NCI-H1092 (cell line): Measurements from ENCODE around the gene POU2F3.
A peak's percentile ranks its signal among the peaks of the same experiment; 100 is the strongest.

ENCODE experiments used
- DNase-seq: peaks from one replicate; lab custom pipeline; 2025; lab: John Stamatoyannopoulos, UW

The POU2F3 gene

GRCh38 chr11:120285256-120285655 lies 45.3 kb downstream of the POU2F3 start:
- no peak for DNase-seq

DNA sequence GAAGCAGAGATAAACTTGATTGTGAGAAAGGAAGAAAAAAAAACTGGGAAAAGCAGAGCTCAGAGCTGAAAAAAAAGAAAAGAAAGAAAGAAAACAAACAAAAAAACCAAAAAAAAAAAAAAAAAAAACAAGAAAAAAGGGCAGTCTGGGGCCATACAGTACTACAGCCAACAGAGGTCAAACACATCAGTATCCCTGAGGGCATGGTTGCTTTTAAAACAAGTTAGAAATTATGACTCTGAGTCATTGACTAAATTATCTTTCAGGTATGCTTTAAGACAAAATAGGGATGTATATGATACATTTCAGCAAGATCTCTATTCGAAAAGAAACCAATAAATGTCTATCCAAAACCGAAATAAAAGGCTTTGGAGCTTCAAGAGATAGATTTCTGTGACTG lies 48.1 kb downstream of the POU2F3 start:
- no peak for DNase-seq

DNA sequence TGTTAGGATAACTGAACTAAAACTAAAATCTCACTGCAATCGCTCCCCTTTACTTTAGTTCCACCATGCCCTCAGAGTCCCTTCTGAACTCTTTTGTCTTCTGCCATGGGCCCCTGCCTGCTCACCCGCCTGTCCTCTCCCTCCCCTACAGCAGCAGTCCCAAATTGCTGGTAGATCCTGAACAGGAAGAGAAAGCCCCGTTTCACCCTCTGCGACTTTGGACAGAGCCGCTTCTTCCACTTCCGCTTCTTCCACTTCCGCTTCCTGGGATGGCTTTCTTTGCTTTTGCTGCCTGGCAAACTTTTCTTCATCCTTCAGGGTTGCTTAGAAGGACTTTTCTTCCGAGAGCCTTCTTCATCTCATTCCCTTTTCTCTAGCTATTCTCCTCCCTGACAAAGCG lies 49.5 kb downstream of the POU2F3 start:
- DNase-seq = no peak

- no peak for DNase-seq
Measured at GRCh38 chr11:120290956-120291355, 51.0 kb downstream of the POU2F3 start.

GRCh38 chr11:120293038-120293800 lies 53.3 kb downstream of the POU2F3 start:
- no peak for DNase-seq

DNA sequence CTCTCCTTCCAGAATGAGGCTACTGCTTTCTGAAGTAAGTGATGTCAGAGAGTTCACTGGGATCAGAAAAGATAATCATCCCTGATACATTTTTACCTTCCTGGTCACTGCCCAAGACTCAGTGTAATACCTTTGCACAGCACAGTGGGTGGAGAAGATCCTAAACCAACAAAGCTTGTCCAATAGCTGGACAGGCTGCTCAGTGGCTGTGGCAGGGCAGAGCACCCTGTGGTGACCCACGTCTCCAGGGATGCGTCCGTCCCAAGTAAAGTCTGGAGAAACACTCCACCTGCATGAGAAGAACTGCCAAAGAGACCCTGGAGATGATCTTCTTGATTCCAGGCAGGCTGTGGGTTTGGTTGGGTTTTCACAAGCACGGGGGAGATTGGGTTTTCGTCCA lies 54.2 kb downstream of the POU2F3 start:
- DNase-seq = no peak

DNA sequence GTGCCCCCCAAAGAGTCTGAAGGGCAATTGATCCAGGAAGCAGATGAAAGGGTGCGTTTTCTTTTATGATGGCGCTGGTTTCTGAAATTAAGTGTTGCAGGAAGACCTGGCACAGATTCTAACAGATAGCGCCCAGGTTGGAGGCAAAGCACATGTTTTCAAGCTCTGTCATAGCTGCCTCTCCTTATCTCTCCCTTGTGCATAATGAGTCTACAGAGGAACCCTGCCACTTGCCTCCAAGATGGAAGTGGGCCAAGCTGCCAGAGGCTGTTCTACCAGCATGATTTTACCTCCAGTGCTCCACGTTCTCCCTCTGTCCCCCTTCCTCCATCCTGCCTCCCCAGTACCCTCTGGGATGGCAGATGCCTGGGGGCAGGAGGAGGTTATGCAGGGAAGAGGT lies 55.2 kb downstream of the POU2F3 start:
- no peak for DNase-seq

DNA sequence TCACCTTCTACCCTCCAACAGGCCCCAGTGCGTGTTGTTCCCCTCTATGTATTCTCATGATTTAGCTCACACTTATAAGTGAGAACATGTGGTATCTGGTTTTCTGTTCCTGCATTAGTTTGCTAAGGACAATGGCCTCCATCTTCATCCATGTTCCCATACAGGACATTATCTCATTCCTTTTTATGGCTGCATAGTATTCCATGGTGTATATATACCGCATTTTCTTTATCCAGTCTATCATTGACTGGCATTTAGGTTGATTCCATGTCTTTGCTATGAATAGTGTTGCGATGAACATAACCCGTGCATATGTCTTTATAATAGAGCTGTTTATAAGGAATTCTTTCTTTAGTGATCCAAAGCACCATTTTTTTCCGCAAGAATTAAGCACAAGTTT lies 56.6 kb downstream of the POU2F3 start:
- DNase-seq = no peak

DNA sequence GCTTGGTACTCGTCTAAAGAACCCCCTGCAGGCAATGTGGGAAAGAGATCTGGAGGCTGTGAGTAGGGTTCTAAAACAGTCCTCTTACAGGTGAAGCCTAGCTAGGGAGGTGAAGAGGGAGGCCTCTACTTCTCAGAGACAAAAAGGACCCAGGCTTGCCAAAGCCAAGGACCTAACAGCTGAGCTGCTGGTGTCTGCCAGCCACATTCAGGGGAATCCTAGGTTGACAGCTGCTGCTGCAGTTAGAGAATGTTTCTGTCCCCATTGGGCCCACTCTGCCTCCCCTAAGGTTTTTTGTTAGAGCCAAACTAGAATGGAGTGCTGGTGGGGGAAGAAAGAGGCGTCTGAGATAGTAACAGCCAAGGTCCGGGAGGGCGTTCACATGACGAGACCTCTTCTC lies 58.5 kb downstream of the POU2F3 start:
- DNase-seq = no peak

DNA sequence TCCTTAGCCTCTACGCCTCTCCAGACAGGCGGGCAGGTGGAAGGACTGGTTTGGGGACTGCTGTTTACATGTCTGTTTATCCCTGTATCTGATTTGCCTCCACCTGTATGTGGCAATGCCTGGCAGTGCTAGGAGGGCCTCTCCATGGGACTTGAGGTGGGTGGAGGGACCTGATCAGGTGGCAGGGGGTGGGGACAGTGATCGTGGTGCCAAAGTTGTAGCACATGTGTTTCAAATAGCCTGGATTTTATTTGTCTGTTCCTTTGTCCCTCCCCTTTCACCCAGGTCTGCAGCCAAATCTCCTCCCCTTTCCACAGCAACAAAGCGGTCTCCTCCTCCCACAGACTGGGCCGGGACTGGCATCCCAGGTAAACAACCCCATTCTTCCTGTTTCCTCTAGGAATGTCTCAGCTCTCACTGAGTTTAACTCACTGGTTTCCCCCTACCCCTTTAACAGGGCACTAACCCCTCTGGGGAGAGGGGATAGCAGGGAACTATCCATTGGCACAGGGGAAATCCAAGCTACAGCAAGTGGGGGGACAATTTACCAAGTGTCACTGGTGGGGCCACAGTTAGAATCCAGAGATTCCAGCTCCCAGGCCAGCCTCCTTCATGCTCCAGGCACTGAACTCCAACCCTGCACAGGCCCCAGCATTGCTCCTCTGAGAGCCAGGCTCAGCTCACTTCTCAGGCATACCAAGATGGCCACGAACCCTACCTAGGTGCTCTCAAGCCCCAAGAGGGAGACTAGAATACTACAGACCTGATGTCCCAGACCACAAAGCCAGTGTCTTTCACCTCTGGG lies 62.3 kb downstream of the POU2F3 start:
- DNase-seq = no peak

- DNase-seq = peak; percentile 32
Measured at GRCh38 chr11:120303004-120303637, 63.2 kb downstream of the POU2F3 start.

- no peak for DNase-seq
Measured at GRCh38 chr11:120304526-120304925, 64.6 kb downstream of the POU2F3 start.

- no peak for DNase-seq
Measured at GRCh38 chr11:120305286-120305685, 65.3 kb downstream of the POU2F3 start.

- no peak for DNase-seq
Measured at GRCh38 chr11:120306519-120307242, 66.7 kb downstream of the POU2F3 start.

DNA sequence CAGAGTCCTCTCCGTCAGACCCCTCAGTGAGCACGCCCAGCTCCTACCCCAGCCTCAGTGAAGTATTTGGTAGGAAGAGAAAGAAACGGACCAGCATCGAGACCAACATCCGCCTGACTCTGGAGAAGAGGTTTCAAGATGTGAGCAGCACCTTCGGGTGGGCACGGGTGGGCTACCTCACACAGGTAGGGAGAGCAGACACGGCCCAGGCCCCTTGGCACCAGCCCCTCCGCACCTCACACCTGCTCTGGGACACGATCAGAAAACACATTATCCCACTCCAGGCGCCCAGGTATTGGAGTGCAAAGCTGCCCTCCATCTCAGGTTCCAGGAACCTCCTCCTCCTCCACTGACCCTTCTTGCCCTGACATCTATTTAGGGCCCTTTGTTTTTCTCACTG lies 67.5 kb downstream of the POU2F3 start:
- no peak for DNase-seq

DNA sequence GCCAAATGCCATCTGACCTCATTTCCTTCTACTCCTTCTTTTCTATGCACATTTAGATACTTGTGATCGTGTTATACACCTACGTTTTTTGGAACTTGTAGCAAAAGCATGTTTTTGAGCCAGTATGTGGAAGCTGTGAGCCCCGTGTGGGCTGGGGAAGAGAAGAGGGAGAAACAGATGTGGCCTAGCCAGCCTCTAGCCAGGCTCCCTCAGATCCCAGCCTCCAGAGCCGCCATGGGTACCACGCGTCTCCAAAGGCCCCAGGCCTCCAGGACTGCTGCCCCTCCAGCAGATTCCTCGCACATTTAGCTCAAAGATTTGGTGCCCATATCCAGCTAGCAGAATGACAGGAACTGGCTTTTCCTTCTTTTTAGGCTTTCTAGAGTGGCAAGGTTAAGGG lies 68.1 kb downstream of the POU2F3 start:
- DNase-seq = no peak

- DNase-seq = no peak
Measured at GRCh38 chr11:120310870-120311269, 70.9 kb downstream of the POU2F3 start.

GRCh38 chr11:120314861-120315260 lies 74.9 kb downstream of the POU2F3 start:
- DNase-seq = no peak

GRCh38 chr11:120316880-120317688 lies 77.1 kb downstream of the POU2F3 start:
- DNase-seq = no peak

DNA sequence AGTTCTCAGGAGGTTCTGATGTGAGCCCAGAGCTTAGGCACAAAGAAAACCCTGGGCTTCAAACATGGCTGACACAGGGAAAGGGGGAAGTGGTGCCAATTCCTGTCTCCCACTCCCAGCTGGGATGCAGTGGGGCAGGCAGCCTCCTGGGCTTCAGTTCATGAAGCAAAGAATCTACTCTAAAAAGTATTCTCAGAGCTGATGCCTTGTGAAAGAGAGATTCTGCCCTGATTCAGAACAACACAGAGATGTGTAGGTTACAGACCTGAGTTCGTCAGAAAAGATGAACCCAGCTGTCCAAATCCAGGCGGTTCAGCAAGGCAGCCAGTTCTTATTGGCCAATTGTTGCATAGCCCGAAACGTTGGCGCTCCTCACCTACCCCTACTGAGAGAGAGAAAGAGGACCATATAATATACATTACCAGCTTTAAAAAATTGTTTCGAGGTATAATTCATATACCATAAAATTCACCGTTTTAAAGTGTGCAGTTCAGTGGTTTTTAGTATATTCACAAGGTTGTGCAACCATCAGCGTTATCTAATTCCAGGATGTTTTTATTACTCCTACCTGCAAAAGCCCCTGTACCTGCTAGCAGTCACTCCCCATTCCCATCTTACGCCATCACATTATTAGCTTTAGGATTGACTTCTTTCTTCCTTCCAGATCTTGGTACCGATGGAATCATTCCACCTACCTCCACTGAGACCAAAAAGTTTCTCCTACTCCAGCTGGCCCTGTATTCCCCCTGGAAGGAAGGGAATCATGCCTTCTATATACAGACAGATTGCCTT lies 77.9 kb downstream of the POU2F3 start:
- no peak for DNase-seq

DNA sequence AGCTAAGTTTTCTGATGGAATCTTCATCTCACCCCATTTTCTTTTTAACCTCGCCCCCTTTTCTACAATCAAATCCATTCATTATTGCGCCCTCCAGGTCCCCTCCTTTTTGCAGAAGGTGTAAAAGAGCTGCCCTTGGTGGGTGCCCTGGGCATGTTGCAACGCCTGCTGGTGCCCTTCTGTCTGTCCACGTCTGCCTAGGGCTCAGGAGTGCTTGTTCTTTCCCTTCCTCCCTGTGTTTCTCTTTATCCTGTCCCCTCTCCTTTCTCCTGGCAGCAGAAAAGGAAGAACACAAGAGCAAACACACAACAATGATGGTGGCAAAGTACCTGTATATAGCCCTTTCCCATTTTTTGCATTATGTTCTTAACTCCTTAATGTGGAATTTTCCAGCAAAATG lies 79.0 kb downstream of the POU2F3 start:
- DNase-seq = no peak
